Fibroblast of mammary gland (primary cell): ENCODE data around the gene SULT1A1.

Source experiments
- DNase-seq: peaks from one replicate; pipeline ENCODE4 v3.0.0-alpha.2; 2010; ENCODE audit warnings: low read depth
- H3K4me3 ChIP-seq: 2 replicates; pipeline ENCODE4 v1.5.1; 2011; ENCODE audit warnings: low read depth, mild to moderate bottlenecking, low read length, moderate library complexity; ENCODE audit not compliant: control insufficient read depth
- TF ChIP-seq, protein P1 (sequence below): conservative IDR thresholded peaks from 2 replicates; pipeline ENCODE4 v1.5.1; 2011; ENCODE audit warnings: low read depth, low read length, inconsistent platforms; ENCODE audit not compliant: control insufficient read depth, insufficient read depth

SULT1A1 gene

DNA sequence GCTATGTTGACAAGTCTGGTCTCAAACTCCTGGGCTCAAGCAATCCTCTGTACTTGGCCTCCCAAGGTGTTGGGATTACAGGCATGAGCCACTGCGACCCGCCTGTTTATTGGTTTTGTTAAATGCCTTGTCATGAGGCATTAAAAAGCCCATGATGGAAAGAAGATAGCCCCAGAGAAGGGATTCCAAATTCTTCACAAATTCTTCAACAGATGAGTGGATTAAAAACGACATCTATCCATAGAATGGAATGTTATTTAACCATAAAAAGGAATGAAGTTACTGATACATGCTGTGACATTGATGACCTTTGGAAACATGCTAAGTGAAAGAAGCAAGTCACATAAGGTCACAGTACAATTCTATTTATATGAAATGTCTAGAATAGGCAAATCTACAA is 51.4 kb downstream of the SULT1A1 start:
- TF ChIP-seq, protein P1, sequence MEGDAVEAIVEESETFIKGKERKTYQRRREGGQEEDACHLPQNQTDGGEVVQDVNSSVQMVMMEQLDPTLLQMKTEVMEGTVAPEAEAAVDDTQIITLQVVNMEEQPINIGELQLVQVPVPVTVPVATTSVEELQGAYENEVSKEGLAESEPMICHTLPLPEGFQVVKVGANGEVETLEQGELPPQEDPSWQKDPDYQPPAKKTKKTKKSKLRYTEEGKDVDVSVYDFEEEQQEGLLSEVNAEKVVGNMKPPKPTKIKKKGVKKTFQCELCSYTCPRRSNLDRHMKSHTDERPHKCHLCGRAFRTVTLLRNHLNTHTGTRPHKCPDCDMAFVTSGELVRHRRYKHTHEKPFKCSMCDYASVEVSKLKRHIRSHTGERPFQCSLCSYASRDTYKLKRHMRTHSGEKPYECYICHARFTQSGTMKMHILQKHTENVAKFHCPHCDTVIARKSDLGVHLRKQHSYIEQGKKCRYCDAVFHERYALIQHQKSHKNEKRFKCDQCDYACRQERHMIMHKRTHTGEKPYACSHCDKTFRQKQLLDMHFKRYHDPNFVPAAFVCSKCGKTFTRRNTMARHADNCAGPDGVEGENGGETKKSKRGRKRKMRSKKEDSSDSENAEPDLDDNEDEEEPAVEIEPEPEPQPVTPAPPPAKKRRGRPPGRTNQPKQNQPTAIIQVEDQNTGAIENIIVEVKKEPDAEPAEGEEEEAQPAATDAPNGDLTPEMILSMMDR = no peak
- no peak overlapping the region for H3K4me3 ChIP-seq
- no peak for DNase-seq

DNA sequence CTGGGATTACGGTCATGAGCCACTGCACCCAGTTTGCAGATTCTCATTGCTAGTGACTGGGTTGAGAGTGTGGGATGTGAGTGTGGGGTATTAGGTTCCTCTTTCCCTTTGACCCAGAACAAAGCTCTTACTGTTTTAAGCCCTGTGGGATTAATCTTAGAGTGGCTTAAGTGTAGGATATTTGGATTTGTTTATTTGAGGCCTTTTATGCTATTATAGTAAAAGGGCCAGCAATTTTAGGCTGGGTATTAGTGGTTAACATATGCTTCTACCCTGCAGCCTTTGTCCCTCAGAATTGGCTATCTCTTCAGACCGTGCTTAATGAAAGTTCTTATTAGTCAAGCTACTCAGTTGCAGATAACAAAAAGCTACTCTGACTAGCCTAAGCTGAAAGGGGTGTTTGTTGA is 52.9 kb downstream of the SULT1A1 start:
- TF ChIP-seq, protein P1 = no peak
- no peak for DNase-seq
- H3K4me3 ChIP-seq = no peak overlapping the region

DNA sequence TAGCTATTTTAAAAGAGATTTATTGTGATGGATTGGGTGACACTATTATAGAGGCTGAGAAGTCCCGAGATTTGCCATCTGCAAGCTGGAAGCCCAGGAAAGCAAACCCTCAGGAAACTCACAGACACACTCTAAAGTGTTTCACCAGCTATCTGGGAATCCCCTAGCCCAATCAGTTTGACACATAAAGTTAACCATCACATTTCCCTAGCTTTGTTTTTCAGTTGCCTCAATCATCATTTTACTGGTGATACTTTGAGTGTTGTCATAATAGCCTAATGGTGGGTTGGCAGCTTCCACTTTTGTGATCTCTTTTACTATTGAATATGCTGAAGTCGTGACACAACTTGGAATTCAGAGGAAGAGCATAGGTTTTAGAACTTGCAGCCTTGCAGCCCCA is 54.3 kb downstream of the SULT1A1 start:
- TF ChIP-seq, protein P1 = no peak
- DNase-seq = no peak
- H3K4me3 ChIP-seq = no peak overlapping the region
